Cortex of kidney (tissue), 1 donor: ENCODE measurements around the gene TRMT2A.

ENCODE experiments used
- DNase-seq: peaks from one replicate; lab custom pipeline; 2025; lab: John Stamatoyannopoulos, UW

TRMT2A gene

GRCh38 chr22:20118300-20119020 lies 1.4 kb upstream of the TRMT2A start:
- DNase-seq: no peak

- no peak for DNase-seq
These were observed 740 bp upstream of the TRMT2A start for GRCh38 chr22:20117633-20118299.

- no peak for DNase-seq
These were observed 563 bp downstream of the TRMT2A start for GRCh38 chr22:20116376-20116950.

GRCh38 chr22:20115691-20116375 lies 1.2 kb downstream of the TRMT2A start, which contains the start of gene RANBP1:
TSS of gene RANBP1 (plus strand) at chr22:20116104. CDS start at chr22:20116185, 81 bp downstream.
- no peak for DNase-seq

GRCh38 chr22:20114506-20115475 lies 2.2 kb downstream of the TRMT2A start:
- no peak for DNase-seq

- no peak for DNase-seq
These were observed 3.3 kb downstream of the TRMT2A start for GRCh38 chr22:20113551-20114310.

GRCh38 chr22:20112623-20113511 lies 4.2 kb downstream of the TRMT2A start:
- no peak for DNase-seq

GRCh38 chr22:20111689-20112622 lies 5.1 kb downstream of the TRMT2A start:
- no peak for DNase-seq

GRCh38 chr22:20111045-20111688 lies 5.9 kb downstream of the TRMT2A start:
- DNase-seq: no peak

- DNase-seq: no peak
These were observed 6.6 kb downstream of the TRMT2A start for GRCh38 chr22:20110359-20110985.

GRCh38 chr22:20109411-20110358 lies 7.3 kb downstream of the TRMT2A start:
- DNase-seq: no peak

GRCh38 chr22:20108757-20109230 lies 8.2 kb downstream of the TRMT2A start:
- no peak for DNase-seq

GRCh38 chr22:20107951-20108756 lies 8.9 kb downstream of the TRMT2A start:
- DNase-seq: no peak

- DNase-seq: no peak
These were observed 9.5 kb downstream of the TRMT2A start for GRCh38 chr22:20107471-20107901.

- DNase-seq: no peak
These were observed 10.2 kb downstream of the TRMT2A start for GRCh38 chr22:20106849-20107237.
